ENCODE data around the gene NPAS4.

- TF ChIP-seq POLR2AphosphoS5 (IDR thresholded peaks at IDR 0.05; ENCODE audit: low read depth, low read length) (no peak), POLR2A (IDR thresholded peaks at IDR 0.05; ENCODE audit: low read depth, low read length) (no peak)
These were observed 9.3 kb downstream of the NPAS4 start for GRCh38 chr11:66429983-66430602.

All from GM12892 (cell line).